ENCODE data around the gene CELSR3.

Gene CELSR3

GRCh38 chr3:48631516-48632448, 30.9 kb downstream of the CELSR3 start:
- no peak for DNase-seq

GRCh38 chr3:48630833-48631232, 31.9 kb downstream of the CELSR3 start:
- DNase-seq = no peak

GRCh38 chr3:48630407-48630806, 32.3 kb downstream of the CELSR3 start:
- no peak for DNase-seq

- no peak for DNase-seq
These were observed 32.8 kb downstream of the CELSR3 start for GRCh38 chr3:48629894-48630293.

GRCh38 chr3:48628277-48629017, 34.2 kb downstream of the CELSR3 start:
- no peak for DNase-seq

- no peak for DNase-seq
These were observed 37.1 kb downstream of the CELSR3 start for GRCh38 chr3:48625600-48625999.

GRCh38 chr3:48624767-48625166, 37.9 kb downstream of the CELSR3 start:
- DNase-seq = no peak

- DNase-seq = no peak
These were observed 38.7 kb downstream of the CELSR3 start for GRCh38 chr3:48623851-48624547.

GRCh38 chr3:48621461-48621869, 41.2 kb downstream of the CELSR3 start, which contains the start of gene TMEM89:
TMEM89 (minus strand) TSS chr3:48621769; CDS start chr3:48621756, 13 bp downstream.
- no peak for DNase-seq

- DNase-seq = no peak
These were observed 42.9 kb downstream of the CELSR3 start for GRCh38 chr3:48619541-48620524.

GRCh38 chr3:48617559-48617958, 45.1 kb downstream of the CELSR3 start:
- no peak for DNase-seq

- no peak for DNase-seq
These were observed 48.6 kb downstream of the CELSR3 start for GRCh38 chr3:48614044-48614443.

GRCh38 chr3:48612309-48612708, 50.4 kb downstream of the CELSR3 start:
- DNase-seq = no peak

- peak; percentile 63 for DNase-seq
These were observed 53.3 kb downstream of the CELSR3 start, which contains the start of gene UQCRC1 for GRCh38 chr3:48609088-48610005. UQCRC1 (minus strand) TSS chr3:48609646; CDS start chr3:48609620, 26 bp downstream.

- no peak for DNase-seq
These were observed 55.2 kb downstream of the CELSR3 start for GRCh38 chr3:48607519-48607918.

GRCh38 chr3:48601622-48601994, 61.1 kb downstream of the CELSR3 start:
- no peak for DNase-seq

GRCh38 chr3:48600711-48601621, 61.7 kb downstream of the CELSR3 start:
- no peak for DNase-seq

GRCh38 chr3:48599509-48600285, 63.0 kb downstream of the CELSR3 start:
- no peak for DNase-seq

GRCh38 chr3:48599077-48599501, 63.6 kb downstream of the CELSR3 start:
- no peak for DNase-seq

All from NCI-H2171 (cell line).